Muscle of leg (tissue), 11 donors: ENCODE results near the gene SEMA6A. TPM values are rescaled to one million over a fixed set of nuclear protein-coding genes. Genes with fewer than 3 reads are reported as not detected.

Experiments used
- DNase-seq: peaks from one replicate; pipeline ENCODE4 v3.0.0; 2013
- H3K27ac ChIP-seq: one replicate; pipeline ENCODE4 v1.5.1; 2013; ENCODE audit warnings: mild to moderate bottlenecking, low read length, control low read depth
- H3K27me3 ChIP-seq: one replicate; pipeline ENCODE4 v1.6.1; 2013; ENCODE audit warnings: low read length; ENCODE audit not compliant: control insufficient read depth, insufficient read depth
- H3K36me3 ChIP-seq: one replicate; pipeline ENCODE4 v1.6.1; 2013; ENCODE audit warnings: low read length; ENCODE audit not compliant: control insufficient read depth, insufficient read depth
- H3K4me1 ChIP-seq: one replicate; pipeline ENCODE4 v1.6.1; 2013; ENCODE audit warnings: low read length; ENCODE audit not compliant: control insufficient read depth, insufficient read depth
- H3K4me3 ChIP-seq: one replicate; pipeline ENCODE4 v1.5.1; 2013; ENCODE audit warnings: low read length, control low read depth
- H3K9me3 ChIP-seq: replicated peaks from 2 replicates; pipeline ENCODE4 v1.6.1; 2013; ENCODE audit warnings: low read depth, low read length; ENCODE audit not compliant: control insufficient read depth
- WGBS: methylation state at CpG from one replicate; pipeline ENCODE4 v1.1.5; 2013; ENCODE audit warnings: missing lambda C conversion rate; ENCODE audit not compliant: insufficient coverage; 5-methylcytosine and 5-hydroxymethylcytosine counted together
- polyA plus RNA-seq, 8 donors: library from polyadenylated mRNA; unstranded; fragments of 120-200 nt; gene quantifications; one replicate each; pipeline versions ENCODE4 v1.2.1 to v1.2.3, GENCODE V29; 2013; ENCODE audit warnings: inconsistent platforms in 1 of 8, low replicate concordance in 1 of 8; ENCODE audit not compliant: insufficient read length in 8 of 8, insufficient read depth in 1 of 8
- total RNA-seq: library from RNA; stranded (reverse); fragments of 120-200 nt; gene quantifications from one replicate; pipeline ENCODE4 v1.2.4, GENCODE V29; 2013

Gene SEMA6A
- total and polyA plus RNA-seq, 9 donors, result 32.7 to 58.2 (median 43.9) TPM

DNA sequence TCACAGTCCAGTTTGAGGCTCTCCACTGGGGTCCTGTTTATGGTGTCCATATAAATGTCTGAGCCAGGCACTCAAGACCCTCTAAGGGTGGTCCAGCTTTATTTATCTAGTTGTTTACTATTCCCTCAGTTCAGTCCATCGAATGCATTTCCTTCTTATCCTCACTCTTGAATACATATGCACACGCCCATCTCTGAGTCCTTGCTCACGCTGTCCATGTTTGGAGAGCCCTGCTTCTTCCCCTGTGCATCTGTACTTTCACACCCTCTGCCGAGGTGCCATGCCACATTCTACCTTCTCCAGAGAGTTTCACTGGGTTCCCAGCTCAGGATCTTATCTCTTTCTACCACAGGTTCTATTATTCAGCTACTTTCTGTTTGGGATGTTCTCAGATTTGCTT lies 30.2 kb upstream of the SEMA6A start:
- Histone ChIP-seq H3K27me3 (no peaks in the 10 kb centered on the region), H3K9me3 (no peaks in the 10 kb centered on the region), H3K36me3 (no peaks in the 10 kb centered on the region), H3K4me3 (no peak overlapping the region), H3K4me1 (peaks cover 12% of the 10 kb centered on the region), H3K27ac (peak overlapping the region; percentile 67)
- WGBS, result 75% methylated on average over 3 of the region's 4 CpGs
- DNase-seq, result no peak

DNA sequence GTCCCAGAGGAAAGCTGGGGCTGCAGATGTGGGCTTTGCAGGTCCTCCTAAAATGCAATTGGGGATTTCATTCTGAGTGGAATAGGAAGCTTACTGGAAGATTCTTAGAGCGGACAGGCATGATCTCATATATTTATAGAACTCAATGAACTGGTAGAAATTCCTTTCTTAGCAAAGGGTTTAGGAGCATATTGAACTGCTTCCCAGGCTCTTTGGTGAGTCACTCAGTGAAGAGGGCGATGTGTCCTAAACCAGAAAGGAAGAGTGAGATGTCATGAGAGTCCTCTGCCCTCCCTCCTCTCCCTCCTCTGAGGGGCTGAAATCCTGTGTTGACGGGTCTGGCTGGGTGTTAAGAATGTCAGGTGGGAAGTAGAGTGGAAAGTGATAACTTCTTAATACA lies 26.3 kb upstream of the SEMA6A start:
- Histone ChIP-seq H3K4me3 (no peak overlapping the region), H3K36me3 (no peaks in the 10 kb centered on the region), H3K4me1 (peaks cover 12% of the 10 kb centered on the region), H3K27ac (no peak overlapping the region), H3K9me3 (no peaks in the 10 kb centered on the region), H3K27me3 (no peaks in the 10 kb centered on the region)
- WGBS, result no CpG with 5 or more reads among the region's 3 CpGs
- peak; percentile 38 for DNase-seq

DNA sequence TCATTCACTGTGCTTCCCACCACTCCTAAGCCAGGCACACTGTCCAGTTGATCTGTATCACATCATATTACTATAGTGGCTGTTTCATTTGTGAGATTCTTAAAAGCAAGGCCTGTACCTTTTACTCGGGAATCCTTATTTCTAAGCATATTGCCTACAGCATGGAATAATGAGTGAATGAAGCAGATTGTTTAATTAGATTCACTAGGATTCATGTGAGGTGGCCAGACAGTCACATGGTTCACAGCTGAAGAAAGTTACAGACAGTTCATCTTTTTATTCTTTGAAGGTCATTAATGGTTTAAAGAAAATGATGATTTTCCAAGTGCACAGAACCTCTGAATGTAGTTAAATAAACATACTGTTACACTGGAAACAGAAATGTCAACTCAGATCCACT lies 24.3 kb upstream of the SEMA6A start:
- WGBS, result no CpG with 5 or more reads among the region's 1 CpG
- H3K27me3 ChIP-seq, result no peaks in the 10 kb centered on the region
- H3K27ac ChIP-seq, result no peak overlapping the region
- H3K36me3 ChIP-seq, result no peaks in the 10 kb centered on the region
- no peak overlapping the region for H3K4me3 ChIP-seq
- DNase-seq, result no peak
- H3K9me3 ChIP-seq, result no peaks in the 10 kb centered on the region
- H3K4me1 ChIP-seq, result peaks cover 3% of the 10 kb centered on the region

DNA sequence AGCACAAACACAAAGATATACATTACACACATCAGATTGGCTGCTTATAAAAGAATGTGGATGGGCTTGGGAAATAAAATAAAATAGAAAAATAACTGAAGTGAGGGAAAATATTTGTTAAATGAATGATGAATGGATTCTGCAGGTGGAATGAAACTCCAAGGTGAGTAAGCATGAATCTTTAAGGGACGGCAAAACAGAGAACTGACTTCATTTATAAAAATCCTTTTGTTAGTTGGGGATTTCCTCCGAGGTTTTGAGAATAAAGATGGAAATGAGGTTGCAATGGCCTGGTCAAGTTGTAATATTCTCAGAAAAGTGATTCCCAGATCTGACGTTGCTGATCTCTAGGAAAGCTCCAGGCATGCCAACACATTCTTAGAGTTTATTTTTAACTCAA lies 20.9 kb upstream of the SEMA6A start:
- WGBS, result no CpG with 5 or more reads among the region's 3 CpGs
- Histone ChIP-seq H3K27ac (no peak overlapping the region), H3K4me1 (peaks cover under 1% of the 10 kb centered on the region), H3K9me3 (no peaks in the 10 kb centered on the region), H3K36me3 (no peaks in the 10 kb centered on the region), H3K27me3 (no peaks in the 10 kb centered on the region), H3K4me3 (no peak overlapping the region)
- no peak for DNase-seq

DNA sequence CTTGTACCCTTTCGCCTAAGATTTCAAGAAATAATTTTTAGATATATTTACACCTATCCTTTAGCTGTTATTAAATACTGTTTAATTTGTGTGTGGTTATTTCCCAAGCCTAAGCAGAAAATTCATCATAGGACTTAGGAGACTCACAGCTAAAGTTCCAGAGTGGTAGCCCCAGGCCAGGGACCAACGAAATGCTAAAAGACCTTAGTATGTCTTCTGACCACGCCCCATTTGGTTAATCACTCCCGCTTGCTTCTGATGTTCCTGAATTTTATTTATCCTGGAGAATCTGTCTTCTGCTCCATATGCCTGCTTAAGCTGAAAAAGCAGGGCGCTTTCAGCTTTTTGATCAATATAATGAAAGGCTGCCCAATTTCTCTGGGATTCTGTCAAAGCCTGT lies 18.7 kb upstream of the SEMA6A start:
- no peak overlapping the region for H3K27ac ChIP-seq
- no peaks in the 10 kb centered on the region for H3K4me1 ChIP-seq
- no peaks in the 10 kb centered on the region for H3K36me3 ChIP-seq
- H3K9me3 ChIP-seq, result peaks cover 2% of the 10 kb centered on the region
- WGBS, result 100% methylated on average over 2 of the region's 5 CpGs
- no peak for DNase-seq
- no peak overlapping the region for H3K4me3 ChIP-seq
- H3K27me3 ChIP-seq, result no peaks in the 10 kb centered on the region

DNA sequence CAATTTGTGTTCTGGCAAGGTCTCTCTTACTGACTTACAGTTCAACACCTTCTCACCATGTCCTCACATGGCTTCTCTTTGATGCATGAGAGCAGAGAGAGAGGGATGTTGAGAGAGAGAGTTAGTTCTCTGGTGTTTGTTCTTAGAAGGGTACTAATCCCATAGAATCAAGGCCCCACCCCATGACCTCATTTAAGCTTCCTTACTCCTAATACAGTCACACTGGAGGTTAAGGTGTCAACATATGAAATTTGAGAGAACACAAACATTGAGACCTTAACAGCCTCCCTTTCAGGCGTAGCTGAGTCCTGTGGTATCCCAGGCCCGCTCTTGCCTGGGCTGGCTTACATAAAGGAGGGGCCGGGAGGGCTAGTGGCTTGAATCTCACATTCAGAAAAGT lies 10.6 kb upstream of the SEMA6A start:
- no CpG with 5 or more reads among the region's 3 CpGs for WGBS
- DNase-seq, result no peak
- no peak overlapping the region for H3K4me3 ChIP-seq
- H3K9me3 ChIP-seq, result no peaks in the 10 kb centered on the region
- H3K27me3 ChIP-seq, result no peaks in the 10 kb centered on the region
- H3K4me1 ChIP-seq, result no peaks in the 10 kb centered on the region
- H3K36me3 ChIP-seq, result no peaks in the 10 kb centered on the region
- no peak overlapping the region for H3K27ac ChIP-seq

DNA sequence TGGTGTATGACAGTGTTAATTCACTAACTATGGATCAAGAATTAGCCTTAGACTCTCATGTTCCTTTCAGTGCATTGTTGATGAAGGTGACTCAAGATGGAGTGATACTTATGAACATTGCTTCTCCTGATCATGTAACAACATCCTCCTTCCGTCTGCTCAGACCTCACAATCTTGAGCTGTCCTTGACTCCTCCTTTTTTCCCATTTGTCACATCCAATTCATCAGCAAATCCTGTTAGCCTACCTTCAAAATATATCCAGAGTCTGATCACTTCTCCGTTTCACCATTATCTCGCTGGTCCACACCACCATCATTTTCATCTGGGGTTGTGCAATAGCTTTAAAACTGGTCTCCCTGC lies 9.2 kb upstream of the SEMA6A start:
- DNase-seq, result no peak
- Histone ChIP-seq H3K4me1 (no peaks in the 10 kb centered on the region), H3K9me3 (no peaks in the 10 kb centered on the region), H3K27me3 (no peaks in the 10 kb centered on the region), H3K4me3 (no peak overlapping the region), H3K36me3 (no peaks in the 10 kb centered on the region), H3K27ac (no peak overlapping the region)
- 93% methylated on average over 3 of the region's 3 CpGs for WGBS

DNA sequence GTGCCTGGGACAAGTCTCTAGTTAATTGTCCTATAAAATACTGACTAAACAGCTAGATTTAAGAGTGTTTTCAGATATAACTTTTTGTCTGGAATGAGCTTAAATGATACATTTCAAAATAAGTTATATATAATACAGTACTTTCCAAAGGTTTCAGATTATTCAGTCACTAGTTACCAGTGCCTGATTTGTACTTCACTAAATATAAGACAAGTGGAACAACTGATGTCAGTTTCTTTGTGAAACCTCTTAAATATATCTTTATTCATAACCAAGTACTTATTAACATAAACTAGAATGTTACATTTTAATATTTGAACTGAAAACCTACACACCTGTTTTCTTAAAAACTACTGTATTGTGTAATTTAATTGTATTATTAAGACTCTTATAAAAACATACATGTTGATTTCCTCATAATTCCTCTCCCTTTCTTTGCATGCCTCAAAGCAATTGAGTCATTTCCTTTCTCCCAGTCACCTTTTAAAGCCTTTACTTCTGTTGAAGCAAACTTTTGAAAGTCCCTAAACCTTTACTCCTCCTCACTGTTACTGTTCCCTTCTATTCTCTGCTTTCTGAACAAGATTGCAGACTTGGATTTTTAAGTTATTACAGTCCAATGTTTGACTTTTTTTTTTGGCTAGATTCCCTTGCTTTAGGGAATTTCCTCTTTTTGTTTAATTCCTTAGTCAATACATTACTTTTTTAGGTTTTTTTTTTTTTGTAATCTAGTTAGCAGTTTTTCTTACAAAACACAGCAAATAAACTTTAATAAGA lies 8.7 kb upstream of the SEMA6A start:
- no peaks in the 10 kb centered on the region for H3K9me3 ChIP-seq
- peak; percentile 53 for DNase-seq
- H3K27me3 ChIP-seq, result no peaks in the 10 kb centered on the region
- H3K36me3 ChIP-seq, result no peaks in the 10 kb centered on the region
- no peak overlapping the region for H3K4me3 ChIP-seq
- no peaks in the 10 kb centered on the region for H3K4me1 ChIP-seq
- no peak overlapping the region for H3K27ac ChIP-seq

DNA sequence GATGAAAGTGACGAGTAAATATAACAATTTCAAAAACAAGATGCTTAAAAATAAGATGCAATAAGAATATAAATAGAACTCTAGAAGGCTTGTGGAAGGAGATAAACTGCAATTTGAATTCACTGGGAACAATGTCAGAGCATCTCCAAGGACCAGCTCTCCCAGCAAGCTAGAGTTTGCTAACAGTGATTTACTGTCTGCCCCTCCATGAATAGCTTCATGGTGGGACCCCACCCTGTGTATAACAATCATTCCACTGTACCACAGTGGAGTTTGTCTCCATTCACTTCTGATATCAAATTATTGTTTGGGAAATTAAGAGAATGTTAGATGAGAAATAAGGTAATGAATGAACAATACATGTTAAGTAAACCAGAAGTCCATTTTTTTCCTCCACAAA lies 7.3 kb upstream of the SEMA6A start:
- H3K4me3 ChIP-seq, result no peak overlapping the region
- no peak overlapping the region for H3K27ac ChIP-seq
- DNase-seq, result no peak
- no peaks in the 10 kb centered on the region for H3K36me3 ChIP-seq
- no peaks in the 10 kb centered on the region for H3K27me3 ChIP-seq
- WGBS, result no CpG with 5 or more reads among the region's 1 CpG
- H3K9me3 ChIP-seq, result no peaks in the 10 kb centered on the region
- peaks cover 1% of the 10 kb centered on the region for H3K4me1 ChIP-seq

DNA sequence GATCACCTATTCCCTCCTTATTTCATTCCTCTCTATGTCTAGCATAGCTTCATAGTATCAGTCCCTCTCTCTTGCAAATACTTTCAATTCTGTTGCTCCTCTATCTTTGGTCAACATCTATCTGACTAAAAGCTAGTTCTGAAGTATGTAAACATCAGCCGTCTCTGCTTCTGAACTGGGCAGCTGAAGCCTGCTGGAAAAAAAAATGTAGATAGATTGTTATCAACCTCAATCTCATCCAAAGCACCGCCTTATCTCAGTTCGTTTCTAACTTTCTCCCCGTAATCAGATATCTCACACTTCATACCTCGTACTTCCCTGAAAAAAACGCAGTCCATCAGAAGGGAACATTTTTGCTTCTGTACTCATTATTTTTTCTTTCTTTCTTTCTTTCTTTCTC lies 4.5 kb upstream of the SEMA6A start:
- no peaks in the 10 kb centered on the region for H3K9me3 ChIP-seq
- H3K27me3 ChIP-seq, result no peaks in the 10 kb centered on the region
- no peak overlapping the region for H3K27ac ChIP-seq
- H3K4me3 ChIP-seq, result no peak overlapping the region
- 82% methylated on average over 5 of the region's 6 CpGs for WGBS
- DNase-seq, result no peak
- peaks cover 6% of the 10 kb centered on the region for H3K4me1 ChIP-seq
- no peaks in the 10 kb centered on the region for H3K36me3 ChIP-seq

DNA sequence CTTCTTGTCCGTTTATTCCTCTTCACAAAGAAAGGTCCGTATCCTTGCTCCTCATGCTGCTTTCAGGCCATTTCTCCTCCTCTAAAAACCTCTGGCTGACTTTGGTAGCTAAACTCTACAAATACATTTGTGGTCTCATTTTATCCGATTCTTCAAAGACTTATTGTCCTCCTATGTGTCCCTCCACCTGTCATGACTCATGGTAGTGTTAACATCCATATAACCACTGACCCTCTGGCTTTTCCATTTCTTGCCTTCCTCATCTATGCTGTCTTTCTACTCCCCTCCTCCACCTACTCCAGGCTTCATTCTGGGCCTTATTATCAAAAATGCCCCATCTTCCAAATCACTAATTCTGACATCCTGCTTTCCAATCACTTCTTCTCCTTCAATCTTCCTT lies 4.1 kb upstream of the SEMA6A start:
- DNase-seq, result no peak
- 94% methylated on average over 2 of the region's 3 CpGs for WGBS
- Histone ChIP-seq H3K4me1 (peaks cover 6% of the 10 kb centered on the region), H3K4me3 (no peak overlapping the region), H3K27me3 (peaks cover 4% of the 10 kb centered on the region), H3K36me3 (no peaks in the 10 kb centered on the region), H3K9me3 (no peaks in the 10 kb centered on the region), H3K27ac (no peak overlapping the region)
